K562 (cell line): ENCODE data around the gene CATSPER1.

Experiments used
- ATF7 ChIP-seq: fragments of 450-650 bp; IDR thresholded peaks from 2 replicates; pipeline ENCODE4 v1.7.1; 2014; ENCODE audit warnings: mild to moderate bottlenecking, moderate library complexity
- BCL6 ChIP-seq: fragments of 250-450 bp; sonication (Bioruptor Pico); IDR thresholded peaks from 2 replicates; pipeline ENCODE4 v1.4.0; 2020
- POLR2AphosphoS5 ChIP-seq: IDR thresholded peaks from 2 replicates; pipeline ENCODE4 v1.6.1; 2011; ENCODE audit warnings: mild to moderate bottlenecking, low read depth, low read length, moderate library complexity; ENCODE audit not compliant: control insufficient read depth, insufficient read depth

- TF ChIP-seq POLR2AphosphoS5 (no peak), BCL6 (CRISPR knock-in tag) (no peak), ATF7 (no peak)
Observed at GRCh38 chr11:66011785-66012303, 14.4 kb downstream of the CATSPER1 start, which contains the start of gene CST6.
